NB4 (cell line): Measurements from ENCODE around the gene EPB41L2.

ENCODE experiments used
- CTCF ChIP-seq: IDR thresholded peaks from one replicate; pipeline ENCODE4 v1.5.1; 2012; ENCODE audit warnings: low read depth, low read length
- MAX ChIP-seq: IDR thresholded peaks from 2 replicates; pipeline ENCODE4 v1.6.1; 2011; ENCODE audit warnings: low read depth, low read length
- MYC ChIP-seq: IDR thresholded peaks from 2 replicates; pipeline ENCODE4 v1.6.1; 2011; ENCODE audit warnings: low read depth, low read length

- TF ChIP-seq CTCF (no peak), MYC (no peak), MAX (no peak)
Measured at GRCh38 chr6:131027326-131027725, 35.7 kb downstream of the EPB41L2 start.
